Measurements from ENCODE around the gene KRT1. TPM values are rescaled to one million over a fixed set of nuclear protein-coding genes. Genes with fewer than 3 reads are reported as not detected.

The KRT1 gene
- total RNA-seq, 1 donor from 2014 or later, result not detected

- Mint-ChIP-seq H3K36me3 (ENCODE audit: unreplicated experiment) (no peaks in the 10 kb centered on the region), H3K27ac (ENCODE audit: unreplicated experiment) (no peak overlapping the region), H3K4me3 (ENCODE audit: unreplicated experiment) (no peak overlapping the region), H3K9me3 (ENCODE audit: unreplicated experiment) (no peaks in the 10 kb centered on the region), H3K27me3 (ENCODE audit: unreplicated experiment) (no peaks in the 10 kb centered on the region), H3K4me1 (ENCODE audit: low read depth, unreplicated experiment) (no peaks in the 10 kb centered on the region)
- TF ChIP-seq, protein P1, sequence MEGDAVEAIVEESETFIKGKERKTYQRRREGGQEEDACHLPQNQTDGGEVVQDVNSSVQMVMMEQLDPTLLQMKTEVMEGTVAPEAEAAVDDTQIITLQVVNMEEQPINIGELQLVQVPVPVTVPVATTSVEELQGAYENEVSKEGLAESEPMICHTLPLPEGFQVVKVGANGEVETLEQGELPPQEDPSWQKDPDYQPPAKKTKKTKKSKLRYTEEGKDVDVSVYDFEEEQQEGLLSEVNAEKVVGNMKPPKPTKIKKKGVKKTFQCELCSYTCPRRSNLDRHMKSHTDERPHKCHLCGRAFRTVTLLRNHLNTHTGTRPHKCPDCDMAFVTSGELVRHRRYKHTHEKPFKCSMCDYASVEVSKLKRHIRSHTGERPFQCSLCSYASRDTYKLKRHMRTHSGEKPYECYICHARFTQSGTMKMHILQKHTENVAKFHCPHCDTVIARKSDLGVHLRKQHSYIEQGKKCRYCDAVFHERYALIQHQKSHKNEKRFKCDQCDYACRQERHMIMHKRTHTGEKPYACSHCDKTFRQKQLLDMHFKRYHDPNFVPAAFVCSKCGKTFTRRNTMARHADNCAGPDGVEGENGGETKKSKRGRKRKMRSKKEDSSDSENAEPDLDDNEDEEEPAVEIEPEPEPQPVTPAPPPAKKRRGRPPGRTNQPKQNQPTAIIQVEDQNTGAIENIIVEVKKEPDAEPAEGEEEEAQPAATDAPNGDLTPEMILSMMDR (IDR thresholded peaks at IDR 0.05; ENCODE audit: partially characterized antibody, unreplicated experiment), result no peak
- no peak for DNase-seq
These were observed 50.8 kb downstream of the KRT1 start for GRCh38 chr12:52629281-52630007.

GRCh38 chr12:52628841-52629240 is 51.4 kb downstream of the KRT1 start:
- no peak overlapping the region for H3K4me3 Mint-ChIP-seq (ENCODE audit: unreplicated experiment)
- DNase-seq, result no peak
- no peaks in the 10 kb centered on the region for H3K36me3 Mint-ChIP-seq (ENCODE audit: unreplicated experiment)
- H3K27ac Mint-ChIP-seq (ENCODE audit: unreplicated experiment), result no peak overlapping the region
- H3K9me3 Mint-ChIP-seq (ENCODE audit: unreplicated experiment), result no peaks in the 10 kb centered on the region
- no peaks in the 10 kb centered on the region for H3K27me3 Mint-ChIP-seq (ENCODE audit: unreplicated experiment)
- H3K4me1 Mint-ChIP-seq (ENCODE audit: low read depth, unreplicated experiment), result no peaks in the 10 kb centered on the region
- TF ChIP-seq, protein P1 (IDR thresholded peaks at IDR 0.05; ENCODE audit: partially characterized antibody, unreplicated experiment), result no peak

GRCh38 chr12:52628111-52628507 is 52.1 kb downstream of the KRT1 start:
- Mint-ChIP-seq H3K27ac (ENCODE audit: unreplicated experiment) (no peak overlapping the region), H3K9me3 (ENCODE audit: unreplicated experiment) (no peaks in the 10 kb centered on the region), H3K4me1 (ENCODE audit: low read depth, unreplicated experiment) (no peaks in the 10 kb centered on the region), H3K36me3 (ENCODE audit: unreplicated experiment) (no peaks in the 10 kb centered on the region), H3K27me3 (ENCODE audit: unreplicated experiment) (no peaks in the 10 kb centered on the region), H3K4me3 (ENCODE audit: unreplicated experiment) (no peak overlapping the region)
- DNase-seq, result no peak
- TF ChIP-seq, protein P1 (IDR thresholded peaks at IDR 0.05; ENCODE audit: partially characterized antibody, unreplicated experiment), result no peak

- H3K4me1 Mint-ChIP-seq (ENCODE audit: low read depth, unreplicated experiment), result no peaks in the 10 kb centered on the region
- H3K27me3 Mint-ChIP-seq (ENCODE audit: unreplicated experiment), result no peaks in the 10 kb centered on the region
- H3K27ac Mint-ChIP-seq (ENCODE audit: unreplicated experiment), result no peak overlapping the region
- TF ChIP-seq, protein P1 (IDR thresholded peaks at IDR 0.05; ENCODE audit: partially characterized antibody, unreplicated experiment), result no peak
- H3K4me3 Mint-ChIP-seq (ENCODE audit: unreplicated experiment), result no peak overlapping the region
- DNase-seq, result no peak
- H3K36me3 Mint-ChIP-seq (ENCODE audit: unreplicated experiment), result no peaks in the 10 kb centered on the region
- H3K9me3 Mint-ChIP-seq (ENCODE audit: unreplicated experiment), result no peaks in the 10 kb centered on the region
These were observed 52.7 kb downstream of the KRT1 start for GRCh38 chr12:52627395-52628110.

Other genes starting within 250 kb of the KRT1 start
- not detected for gene KRT75, start 246.0 kb downstream of the KRT1 start, total RNA-seq (ENCODE audit: unreplicated experiment)
- not detected for gene KRT6B, start 228.3 kb downstream of the KRT1 start, total RNA-seq (ENCODE audit: unreplicated experiment)
- gene KRT6C, start 206.6 kb downstream of the KRT1 start, total RNA-seq (ENCODE audit: unreplicated experiment), result not detected
- gene KRT6A, start 187.2 kb downstream of the KRT1 start, total RNA-seq (ENCODE audit: unreplicated experiment), result not detected
- gene KRT5, start 160.0 kb downstream of the KRT1 start, total RNA-seq (ENCODE audit: unreplicated experiment), result not detected
- not detected for gene KRT71, start 127.3 kb downstream of the KRT1 start, total RNA-seq (ENCODE audit: unreplicated experiment)
- not detected for gene KRT74, start 106.6 kb downstream of the KRT1 start, total RNA-seq (ENCODE audit: unreplicated experiment)
- gene KRT72, start 78.9 kb downstream of the KRT1 start, total RNA-seq (ENCODE audit: unreplicated experiment), result not detected
- not detected for gene KRT73, start 61.8 kb downstream of the KRT1 start, total RNA-seq (ENCODE audit: unreplicated experiment)
- gene KRT2, start 28.2 kb downstream of the KRT1 start, total RNA-seq (ENCODE audit: unreplicated experiment), result not detected
- not detected for gene KRT77, start 23.1 kb upstream of the KRT1 start, total RNA-seq (ENCODE audit: unreplicated experiment)
- not detected for gene KRT76, start 96.9 kb upstream of the KRT1 start, total RNA-seq (ENCODE audit: unreplicated experiment)
- gene KRT3, start 115.7 kb upstream of the KRT1 start, total RNA-seq (ENCODE audit: unreplicated experiment), result not detected
- not detected for gene KRT4, start 133.7 kb upstream of the KRT1 start, total RNA-seq (ENCODE audit: unreplicated experiment)
- gene KRT79, start 153.9 kb upstream of the KRT1 start, total RNA-seq (ENCODE audit: unreplicated experiment), result not detected
- gene KRT78, start 168.6 kb upstream of the KRT1 start, total RNA-seq (ENCODE audit: unreplicated experiment), result not detected
- 14.0 TPM for gene KRT8, start 224.7 kb upstream of the KRT1 start, total RNA-seq (ENCODE audit: unreplicated experiment)

Measured in glutamatergic neuron (in vitro differentiated cells).